Measurements from ENCODE around the gene ACTL8.

The ACTL8 gene

GRCh38 chr1:17875882-17876280 is 120.7 kb downstream of the ACTL8 start:
- DNase-seq (ENCODE audit: low read depth, low spot score) = no peak
